Hematopoietic multipotent progenitor cell treated with erythropoietin and hydrocortisone succinate and interleukin-3 and kit ligand, for 4 days (in vitro differentiated cells): ENCODE data around the gene ASIC1.
"Not testable (repeated sequence)": the region's sequence is repeated elsewhere in the genome, so short reads cannot be mapped to it uniquely, and the experiment has no call there.

Experiments used
- DNase-seq: peaks from one replicate; pipeline ENCODE4 v3.0.0-alpha.2; 2015

ASIC1 gene

DNA sequence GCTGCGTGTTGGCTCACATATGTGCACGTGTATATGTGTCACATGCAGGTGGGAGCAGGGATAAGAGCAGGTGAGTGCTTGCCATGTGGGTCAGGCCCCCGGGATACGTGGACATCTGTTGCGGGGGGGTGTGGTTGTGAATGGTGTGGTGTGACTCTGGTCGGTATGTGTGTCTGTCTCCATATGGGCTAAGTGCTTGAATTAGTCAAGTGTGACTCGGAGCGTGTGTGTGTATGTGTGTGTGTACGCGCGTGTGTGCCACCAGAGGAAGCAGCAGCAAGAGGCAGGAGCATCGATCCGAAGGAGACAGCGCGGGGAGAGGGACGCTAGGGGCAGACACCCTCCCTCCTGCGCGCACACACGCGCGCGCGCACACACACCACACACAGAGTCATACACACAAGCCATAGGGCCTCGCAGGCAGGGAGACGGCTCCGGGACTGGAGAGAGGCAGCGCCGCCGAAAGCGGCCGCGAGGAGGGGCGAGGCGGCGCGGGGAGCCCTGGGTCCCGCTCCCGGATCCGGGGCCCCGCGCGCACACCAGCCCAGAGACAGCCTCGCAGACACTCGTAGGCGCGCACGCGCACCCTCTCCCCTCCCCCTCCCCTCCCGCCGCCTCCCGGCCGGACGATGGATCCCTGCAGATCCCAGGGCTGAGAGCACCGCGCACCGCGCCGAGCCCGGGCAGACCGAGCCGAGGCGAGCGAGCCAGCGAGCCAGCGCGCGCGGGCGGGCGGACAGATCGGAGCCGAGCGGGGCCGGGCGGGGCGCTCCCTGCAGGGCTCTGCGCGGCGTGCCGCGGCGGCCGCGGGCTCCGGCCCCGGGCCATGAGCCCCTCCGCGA, at the start of gene ASIC1:
ASIC1 (plus strand) TSS at position 597 of the 842 bp plus-strand sequence. CDS start 1,171 bp downstream, outside the sequence.
- DNase-seq, result peak; percentile 61

DNA sequence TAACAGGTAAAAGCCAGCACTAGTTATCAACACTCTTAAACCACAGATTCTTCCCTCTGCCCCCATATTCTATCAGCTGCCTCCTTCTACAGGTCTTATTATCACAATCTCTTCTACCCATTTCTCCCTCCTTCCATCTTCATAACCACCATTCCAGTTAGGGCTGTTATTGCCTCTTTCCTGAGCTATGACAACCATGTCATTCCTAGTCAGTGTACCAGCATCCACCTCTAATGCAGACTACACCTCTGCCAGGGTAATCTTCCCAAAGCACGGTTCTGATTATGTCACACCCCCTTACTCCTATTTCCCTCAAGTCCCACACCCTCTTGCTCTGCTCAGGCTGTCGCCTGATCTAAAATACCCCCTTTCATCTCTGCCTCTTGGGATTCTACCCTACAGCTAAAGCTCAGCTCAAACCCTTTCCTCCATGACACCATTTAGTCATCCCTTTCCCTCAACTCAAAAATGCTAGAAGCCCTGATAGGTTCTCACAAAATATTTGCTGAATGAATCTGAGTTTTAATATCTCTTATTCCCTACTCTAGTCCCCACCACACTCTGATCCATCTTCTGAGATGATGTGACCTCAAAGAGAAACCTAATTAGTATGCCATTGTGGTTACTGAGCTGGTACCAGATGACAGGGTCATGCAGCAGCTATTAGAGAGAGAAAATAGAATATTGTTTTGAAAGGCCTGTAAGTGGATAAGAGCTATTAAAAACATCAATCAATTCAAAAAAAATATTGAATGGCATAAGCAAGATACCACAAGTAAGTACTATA, 43.8 kb upstream of the ASIC1 start:
- DNase-seq, result no peak

- DNase-seq, result no peak
Observed at GRCh38 chr12:50014342-50014741, 43.1 kb upstream of the ASIC1 start.

DNA sequence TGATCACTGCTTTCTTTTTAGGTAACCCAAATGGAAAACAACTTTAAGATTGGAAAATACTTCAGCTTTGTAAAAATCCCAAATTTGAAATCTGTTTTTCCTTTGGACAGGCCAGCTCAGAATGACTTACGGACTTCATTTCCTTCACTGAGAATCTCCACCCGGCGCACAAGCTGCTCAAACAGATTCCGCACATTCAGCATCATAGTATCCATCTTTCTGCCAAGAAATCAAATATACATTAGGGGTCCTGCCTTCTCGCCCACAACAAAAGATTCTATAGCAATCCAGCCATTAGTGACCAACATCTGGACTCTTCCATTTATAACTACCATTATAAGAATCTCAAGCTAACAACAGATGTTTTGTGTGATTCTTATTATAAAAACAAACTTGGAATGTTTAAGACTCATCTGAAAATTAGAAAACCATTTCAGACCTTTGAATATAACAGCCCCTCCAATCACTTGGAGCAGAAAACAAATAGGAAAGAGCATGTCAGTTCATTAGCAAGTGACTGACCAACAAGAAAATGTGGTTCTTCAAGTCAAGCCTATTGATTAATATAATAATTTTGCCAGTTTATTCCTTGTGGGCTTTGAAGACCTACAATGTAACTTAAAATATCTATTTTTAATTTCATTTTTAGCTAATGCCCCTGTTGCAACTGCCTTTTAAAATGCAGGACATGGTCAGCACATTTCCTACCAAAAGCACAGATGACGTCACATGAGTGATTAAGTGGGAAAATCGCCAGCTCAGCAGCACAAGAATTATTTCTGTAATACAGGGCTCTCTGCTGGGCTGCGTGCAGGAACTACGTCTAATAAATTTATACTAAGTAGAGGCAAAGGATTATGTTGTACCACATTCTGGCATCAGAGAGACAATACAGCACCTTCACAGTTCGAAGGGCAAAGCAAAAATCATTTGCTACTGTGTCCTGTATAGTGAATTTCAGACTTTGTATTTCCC, 40.6 kb upstream of the ASIC1 start:
- no peak for DNase-seq

DNA sequence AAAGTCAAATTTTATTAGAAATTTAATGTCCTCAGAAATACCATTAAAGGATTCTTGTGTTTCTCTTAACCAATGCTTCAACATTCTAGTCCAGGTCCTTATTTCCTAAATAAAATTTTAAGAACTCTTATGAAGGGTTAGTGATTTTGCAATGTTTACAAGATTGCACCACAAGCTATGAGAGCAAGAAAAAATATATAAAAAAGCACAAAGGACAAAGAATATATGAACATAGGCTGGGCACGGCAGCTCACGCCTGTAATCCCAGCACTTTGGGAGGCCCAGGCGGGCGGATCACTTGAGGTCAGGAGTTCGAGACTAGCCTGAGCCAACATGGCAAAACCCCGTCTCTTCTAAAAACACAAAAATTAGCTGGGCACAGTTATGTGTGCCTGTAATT, 39.8 kb upstream of the ASIC1 start:
- DNase-seq, result peak; percentile 36

DNA sequence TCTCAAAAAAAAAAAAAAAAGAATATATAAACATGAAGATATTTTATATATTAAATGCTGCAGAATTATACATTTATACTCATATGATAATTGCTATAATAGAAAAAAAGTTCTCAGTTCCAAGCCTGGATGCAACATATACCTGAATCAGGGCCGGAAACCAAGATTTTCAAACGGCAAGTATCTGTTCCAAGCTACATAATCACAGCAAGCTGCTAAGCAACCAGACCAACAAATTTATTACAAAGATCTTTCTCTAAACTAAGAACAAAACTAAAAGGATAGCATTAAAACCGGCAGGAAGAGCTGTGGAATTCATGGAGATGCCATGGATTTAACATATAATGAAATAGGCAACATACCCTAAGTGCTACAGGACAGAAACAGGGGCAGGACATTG, 39.2 kb upstream of the ASIC1 start:
- no peak for DNase-seq

DNA sequence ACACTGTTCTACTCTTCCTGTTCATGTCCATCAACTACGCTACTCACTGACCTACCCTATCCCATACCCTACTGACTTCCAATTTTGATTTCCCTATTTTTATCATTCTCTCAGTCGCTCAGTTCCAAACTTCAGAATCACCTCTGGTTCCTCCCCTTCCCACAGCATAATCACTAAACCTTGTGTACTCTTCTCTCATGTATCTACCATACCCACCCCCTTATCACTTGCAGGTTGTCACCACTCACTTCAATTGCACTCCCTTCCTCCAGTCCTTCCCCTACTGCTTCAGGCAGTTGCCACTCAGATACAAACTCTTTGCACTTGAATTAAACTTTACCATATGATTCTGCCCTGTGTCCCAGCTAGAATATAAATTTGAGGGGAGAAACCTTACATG, 38.4 kb upstream of the ASIC1 start:
- peak; percentile 18 for DNase-seq

- DNase-seq, result no peak
Observed at GRCh38 chr12:50019524-50019923, 37.9 kb upstream of the ASIC1 start.

- DNase-seq, result no peak
Observed at GRCh38 chr12:50021031-50021430, 36.4 kb upstream of the ASIC1 start.

GRCh38 chr12:50022903-50023302, 34.5 kb upstream of the ASIC1 start:
- no peak for DNase-seq

- no peak for DNase-seq
Observed at GRCh38 chr12:50024227-50024626, 33.2 kb upstream of the ASIC1 start.

DNA sequence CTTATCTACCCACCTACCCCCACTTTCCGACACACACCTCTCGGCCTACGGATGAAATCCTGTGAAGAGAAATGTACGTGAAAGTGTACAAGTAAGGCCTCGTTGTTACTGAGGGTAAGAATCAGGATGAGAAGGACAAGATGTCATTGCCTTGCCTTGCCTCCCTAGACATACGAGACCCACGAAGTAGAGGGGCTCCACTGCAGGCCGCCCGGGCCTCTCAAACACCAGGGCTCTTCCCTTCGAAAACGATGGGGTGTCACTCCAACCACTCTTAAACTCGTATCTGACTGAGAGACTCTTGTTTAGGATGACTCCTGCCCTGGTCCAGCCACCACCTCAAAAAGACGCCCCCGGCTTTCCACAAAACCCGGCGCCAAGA, 32.6 kb upstream of the ASIC1 start:
- peak; percentile 50 for DNase-seq

DNA sequence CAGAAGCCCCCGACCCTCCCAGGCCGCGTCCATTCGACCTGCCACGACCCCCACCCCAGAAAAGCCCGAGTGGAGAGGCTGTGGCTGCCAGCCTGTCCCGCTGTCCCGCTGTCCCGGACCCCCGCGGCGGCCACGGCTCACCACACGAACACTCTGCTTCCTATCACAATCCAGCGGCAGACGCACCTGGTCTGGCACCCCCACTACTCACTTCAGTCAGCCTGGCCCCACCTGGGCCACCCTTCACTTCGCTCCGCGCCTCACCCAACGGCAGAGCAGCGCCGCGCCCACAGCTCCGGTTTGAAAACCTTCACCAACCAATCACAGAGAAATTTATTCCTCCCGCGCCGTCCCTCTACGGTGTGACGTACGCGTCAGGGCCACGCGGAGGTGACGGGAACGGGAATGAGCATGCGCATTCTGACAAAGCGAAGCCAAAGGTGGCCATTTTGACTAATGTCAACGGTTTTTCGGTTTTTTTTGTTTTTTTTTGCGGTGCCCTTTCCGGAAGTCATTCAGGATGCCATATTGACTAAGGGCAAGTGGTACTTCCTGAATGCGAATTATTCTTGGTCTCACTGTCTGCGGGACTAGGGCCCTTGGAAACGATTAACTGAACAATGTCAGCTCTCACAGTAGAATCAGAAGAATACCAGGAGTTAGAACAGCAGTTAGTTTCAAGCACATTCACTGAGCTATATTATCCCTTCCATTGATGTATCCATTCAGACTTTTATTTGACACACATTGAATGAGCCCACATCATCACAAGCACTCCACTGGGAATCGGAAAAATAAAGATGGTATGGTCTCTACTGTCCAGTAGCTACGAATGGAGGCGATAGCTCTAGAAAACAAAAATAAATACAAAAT, 32.0 kb upstream of the ASIC1 start, which contains the start of gene RACGAP1:
RACGAP1 (minus strand) TSS at position 308 of the 873 bp plus-strand sequence. CDS start 8,779 bp downstream, outside the sequence.
- DNase-seq, result peak; percentile 100

- DNase-seq, result no peak
Observed at GRCh38 chr12:50026691-50027090, 30.7 kb upstream of the ASIC1 start.

DNA sequence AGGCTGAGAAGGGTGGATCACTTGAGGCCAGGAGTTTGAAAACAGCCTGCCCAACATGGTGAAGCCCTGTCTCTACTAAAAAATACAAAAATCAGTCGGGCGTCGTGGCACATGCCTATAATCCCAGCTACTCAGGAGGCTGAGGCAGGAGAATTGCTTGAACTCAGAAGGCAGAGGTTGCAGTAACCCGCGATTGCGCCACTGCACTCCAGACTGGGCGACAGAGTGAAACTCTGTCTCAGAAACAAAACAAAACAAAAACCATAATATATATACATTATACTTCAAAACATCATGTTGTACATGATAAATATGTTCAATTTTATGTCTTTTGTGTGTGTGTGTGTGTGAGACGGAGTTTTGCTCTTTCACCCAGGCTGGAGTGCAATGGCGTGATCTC, 26.9 kb upstream of the ASIC1 start:
- DNase-seq, result not testable (repeated sequence)

- DNase-seq, result no peak
Observed at GRCh38 chr12:50032515-50032853, 24.9 kb upstream of the ASIC1 start.

GRCh38 chr12:50032854-50033581, 24.4 kb upstream of the ASIC1 start:
- peak; percentile 87 for DNase-seq

- no peak for DNase-seq
Observed at GRCh38 chr12:50038336-50038735, 19.1 kb upstream of the ASIC1 start.

GRCh38 chr12:50039151-50039835, 18.1 kb upstream of the ASIC1 start:
- DNase-seq, result peak; percentile 94

GRCh38 chr12:50040657-50041056, 16.7 kb upstream of the ASIC1 start:
- DNase-seq, result no peak
